ENCODE data around the gene PLOD1.

DNA sequence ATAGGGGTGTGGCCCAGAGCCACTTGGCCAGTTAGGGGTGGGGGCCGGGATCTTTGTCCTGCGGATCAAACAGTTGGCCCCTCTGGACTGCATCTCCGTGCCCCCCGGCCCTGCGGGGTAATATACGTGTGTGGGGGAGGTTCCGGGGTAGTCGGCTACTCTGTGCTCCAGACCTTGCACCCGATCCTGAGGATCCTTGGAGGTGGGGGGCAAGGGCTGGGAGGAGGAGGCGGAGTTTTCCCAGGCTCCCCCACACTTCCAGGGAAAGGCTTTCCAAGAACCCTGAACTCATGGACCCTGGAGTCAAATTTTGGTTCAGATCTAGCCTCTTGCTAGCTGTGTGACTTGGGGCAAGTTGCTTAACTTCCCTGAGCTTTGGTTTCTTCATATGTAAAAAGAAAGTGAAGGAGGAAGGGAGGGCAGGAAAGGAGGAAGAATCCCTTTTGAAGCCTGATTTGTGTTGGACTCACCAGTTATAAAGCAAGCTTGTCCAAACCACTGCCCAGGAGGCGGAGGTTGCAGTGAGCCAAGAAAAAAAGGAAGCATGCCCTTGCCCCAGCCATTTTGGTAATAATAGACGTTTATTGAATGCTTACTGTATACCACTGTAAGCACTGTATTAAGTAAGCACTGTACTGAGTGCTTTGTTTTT is 85.5 kb downstream of the PLOD1 start:
- TF ChIP-seq, protein P1, sequence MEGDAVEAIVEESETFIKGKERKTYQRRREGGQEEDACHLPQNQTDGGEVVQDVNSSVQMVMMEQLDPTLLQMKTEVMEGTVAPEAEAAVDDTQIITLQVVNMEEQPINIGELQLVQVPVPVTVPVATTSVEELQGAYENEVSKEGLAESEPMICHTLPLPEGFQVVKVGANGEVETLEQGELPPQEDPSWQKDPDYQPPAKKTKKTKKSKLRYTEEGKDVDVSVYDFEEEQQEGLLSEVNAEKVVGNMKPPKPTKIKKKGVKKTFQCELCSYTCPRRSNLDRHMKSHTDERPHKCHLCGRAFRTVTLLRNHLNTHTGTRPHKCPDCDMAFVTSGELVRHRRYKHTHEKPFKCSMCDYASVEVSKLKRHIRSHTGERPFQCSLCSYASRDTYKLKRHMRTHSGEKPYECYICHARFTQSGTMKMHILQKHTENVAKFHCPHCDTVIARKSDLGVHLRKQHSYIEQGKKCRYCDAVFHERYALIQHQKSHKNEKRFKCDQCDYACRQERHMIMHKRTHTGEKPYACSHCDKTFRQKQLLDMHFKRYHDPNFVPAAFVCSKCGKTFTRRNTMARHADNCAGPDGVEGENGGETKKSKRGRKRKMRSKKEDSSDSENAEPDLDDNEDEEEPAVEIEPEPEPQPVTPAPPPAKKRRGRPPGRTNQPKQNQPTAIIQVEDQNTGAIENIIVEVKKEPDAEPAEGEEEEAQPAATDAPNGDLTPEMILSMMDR (IDR thresholded peaks at IDR 0.05): no peak
- TF ChIP-seq POLR2A (IDR thresholded peaks at IDR 0.05) (no peak), POLR2AphosphoS5 (IDR thresholded peaks at IDR 0.05) (no peak), EP300 (IDR thresholded peaks at IDR 0.05) (no peak)
